Measurements from ENCODE around the gene LRRC3B.

LRRC3B gene

DNA sequence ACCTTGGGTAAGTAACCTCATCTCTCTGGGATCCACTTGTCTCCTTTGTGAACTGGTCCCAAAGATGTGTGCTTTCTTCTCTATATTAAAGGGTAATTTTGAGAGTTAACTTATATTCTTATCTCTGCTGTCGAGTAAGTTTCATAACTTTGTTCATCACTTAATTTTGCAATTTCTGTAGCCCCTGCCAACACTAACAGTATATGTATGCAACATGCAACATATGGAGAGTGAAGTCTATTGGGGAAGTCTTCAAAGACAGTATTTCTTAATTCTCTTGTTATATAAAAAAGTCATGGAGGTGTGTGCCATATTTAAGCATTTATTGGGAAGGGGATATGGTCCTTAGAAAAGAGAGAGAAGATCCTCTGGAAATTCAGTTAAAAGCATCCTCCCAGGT lies 85.9 kb downstream of the LRRC3B start:
- DNase-seq (ENCODE audit: low spot score) = no peak

- DNase-seq (ENCODE audit: low spot score) = peak; percentile 20
These were observed 89.8 kb downstream of the LRRC3B start for GRCh38 chr3:26712211-26713026.

DNA sequence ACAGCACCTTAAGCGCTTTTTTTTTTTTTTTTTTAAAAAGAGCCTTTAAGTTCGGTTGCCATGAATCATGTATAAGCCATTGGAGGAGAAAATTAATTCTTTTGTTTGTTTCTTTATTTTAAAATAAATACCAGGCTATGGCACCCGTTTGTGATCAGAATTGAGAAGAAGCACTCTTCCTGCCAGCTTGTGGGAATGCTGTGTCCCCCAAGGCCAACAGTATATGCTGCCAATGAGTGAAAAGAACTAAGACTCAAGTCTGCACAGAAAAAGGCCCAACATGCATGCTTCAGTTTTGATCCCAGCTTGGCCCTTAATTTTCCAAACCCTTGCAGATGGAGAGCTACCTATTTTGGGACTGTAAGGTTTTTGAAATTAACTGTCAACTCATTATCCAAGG lies 90.5 kb downstream of the LRRC3B start:
- no peak for DNase-seq (ENCODE audit: low spot score)

DNA sequence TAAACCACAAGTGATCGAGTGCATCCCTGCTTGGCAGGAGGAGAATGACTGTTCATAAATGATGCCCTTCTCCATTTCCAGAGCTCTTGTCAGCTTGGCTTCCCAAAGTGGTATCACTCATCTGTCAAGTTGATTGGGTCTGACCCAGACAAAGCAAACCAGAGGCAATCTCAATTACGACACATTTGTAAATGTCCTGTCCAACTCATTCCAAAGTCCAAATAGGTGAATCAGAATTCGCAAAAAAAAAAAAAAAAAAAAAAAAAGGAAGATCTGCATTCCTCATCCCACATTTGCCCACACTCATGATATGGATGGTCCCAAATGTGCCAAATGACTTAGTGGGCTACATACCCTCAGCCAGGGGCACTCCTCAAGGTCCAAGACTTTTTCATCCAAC lies 91.9 kb downstream of the LRRC3B start:
- DNase-seq (ENCODE audit: low spot score) = no peak

DNA sequence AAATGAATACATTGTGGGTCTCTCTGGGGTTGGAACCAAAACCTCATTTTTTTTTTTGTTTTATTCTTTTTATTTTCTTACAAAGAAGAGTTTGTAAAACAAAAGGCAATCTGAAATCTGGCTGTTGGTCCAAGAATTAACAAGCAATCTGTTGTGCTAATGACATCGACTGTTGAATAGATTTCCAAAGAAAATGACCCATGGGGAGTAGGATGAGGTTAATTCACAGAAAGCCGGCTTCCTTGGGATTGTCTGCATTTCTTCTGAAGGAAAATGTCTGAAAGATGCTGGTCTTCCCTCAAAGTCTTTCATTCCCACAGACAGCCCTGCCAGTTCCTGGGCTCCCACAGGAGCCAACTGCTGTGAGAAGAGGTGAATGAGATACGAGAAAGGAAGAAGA lies 92.9 kb downstream of the LRRC3B start:
- no peak for DNase-seq (ENCODE audit: low spot score)

GRCh38 chr3:26718315-26718714 lies 95.7 kb downstream of the LRRC3B start:
- no peak for DNase-seq (ENCODE audit: low spot score)

GRCh38 chr3:26719134-26719533 lies 96.6 kb downstream of the LRRC3B start:
- no peak for DNase-seq (ENCODE audit: low spot score)

GRCh38 chr3:26721047-26721446 lies 98.5 kb downstream of the LRRC3B start:
- no peak for DNase-seq (ENCODE audit: low spot score)

GRCh38 chr3:26731843-26732242 lies 109.3 kb downstream of the LRRC3B start:
- no peak for DNase-seq (ENCODE audit: low spot score)

- no peak for DNase-seq (ENCODE audit: low spot score)
These were observed 127.7 kb downstream of the LRRC3B start for GRCh38 chr3:26750263-26750662.

- no peak for DNase-seq (ENCODE audit: low spot score)
These were observed 129.9 kb downstream of the LRRC3B start for GRCh38 chr3:26752466-26752865.

GRCh38 chr3:26753095-26753494 lies 130.5 kb downstream of the LRRC3B start:
- no peak for DNase-seq (ENCODE audit: low spot score)

DNA sequence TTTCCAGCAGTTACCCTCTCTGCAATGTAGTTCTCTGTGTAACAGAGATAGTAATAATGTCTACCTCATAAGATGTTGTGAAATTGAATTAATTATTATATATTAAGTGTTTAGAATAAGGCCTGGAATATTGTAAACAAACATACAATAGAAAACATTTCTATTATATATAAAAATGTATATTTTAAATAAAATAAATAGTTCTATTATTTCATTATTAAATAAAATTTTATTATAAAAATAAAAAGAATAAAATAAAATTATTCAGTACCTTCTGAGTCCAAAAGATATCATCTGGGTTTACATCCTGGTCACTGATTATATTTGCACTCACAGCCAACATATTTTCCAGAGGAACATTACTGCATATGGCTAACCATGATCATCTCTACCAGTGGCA lies 135.4 kb downstream of the LRRC3B start:
- DNase-seq (ENCODE audit: low spot score) = no peak

Data from AG20443 (cell line).